SH-SY5Y (cell line): ENCODE results near the gene DRC1.

Experiments
- GATA2 ChIP-seq: IDR thresholded peaks from 2 replicates; pipeline ENCODE4 v1.6.1; 2011; ENCODE audit warnings: mild to moderate bottlenecking, low read depth, low read length
- GATA3 ChIP-seq: IDR thresholded peaks from 2 replicates; pipeline ENCODE4 v1.6.1; 2011; ENCODE audit warnings: low read depth, mild to moderate bottlenecking, low read length, moderate library complexity

GRCh38 chr2:26442301-26442700, 40.6 kb downstream of the DRC1 start:
- TF ChIP-seq GATA2 (no peak), GATA3 (no peak)
